Measurements from ENCODE around the gene GAK.

Gene GAK

GRCh38 chr4:867526-868250, 64.4 kb downstream of the GAK start:
- no peak for DNase-seq

GRCh38 chr4:866761-867390, 65.2 kb downstream of the GAK start:
- DNase-seq: no peak

GRCh38 chr4:866068-866760, 65.9 kb downstream of the GAK start:
- DNase-seq: no peak

GRCh38 chr4:865572-865971, 66.5 kb downstream of the GAK start:
- DNase-seq: no peak

GRCh38 chr4:865121-865465, 67.0 kb downstream of the GAK start:
- no peak for DNase-seq

- DNase-seq: no peak
Measured at GRCh38 chr4:864456-865120, 67.5 kb downstream of the GAK start.

GRCh38 chr4:860561-860960, 71.6 kb downstream of the GAK start:
- DNase-seq: no peak

GRCh38 chr4:859496-859895, 72.6 kb downstream of the GAK start:
- no peak for DNase-seq

- no peak for DNase-seq
Measured at GRCh38 chr4:858831-859451, 73.2 kb downstream of the GAK start.

- DNase-seq: no peak
Measured at GRCh38 chr4:858041-858481, 74.1 kb downstream of the GAK start.

- no peak for DNase-seq
Measured at GRCh38 chr4:857461-857860, 74.7 kb downstream of the GAK start.

- DNase-seq: no peak
Measured at GRCh38 chr4:856225-856901, 75.8 kb downstream of the GAK start.

- DNase-seq: no peak
Measured at GRCh38 chr4:855880-856224, 76.3 kb downstream of the GAK start.

GRCh38 chr4:854356-854755, 77.8 kb downstream of the GAK start:
- DNase-seq: no peak

- DNase-seq: no peak
Measured at GRCh38 chr4:853416-853781, 78.7 kb downstream of the GAK start.

- no peak for DNase-seq
Measured at GRCh38 chr4:851701-852430, 80.2 kb downstream of the GAK start.

- no peak for DNase-seq
Measured at GRCh38 chr4:850323-850945, 81.7 kb downstream of the GAK start.

- no peak for DNase-seq
Measured at GRCh38 chr4:849478-850175, 82.5 kb downstream of the GAK start.

- no peak for DNase-seq
Measured at GRCh38 chr4:848803-849477, 83.2 kb downstream of the GAK start.

- no peak for DNase-seq
Measured at GRCh38 chr4:848307-848691, 83.8 kb downstream of the GAK start.
